ENCODE data around the gene PLXDC2. TPM values are rescaled to one million over a fixed set of nuclear protein-coding genes. Genes with fewer than 3 reads are reported as not detected.

The PLXDC2 gene
- total and polyA plus RNA-seq, 11 donors, result 3.4 to 36.4 (median 17.1) TPM

DNA sequence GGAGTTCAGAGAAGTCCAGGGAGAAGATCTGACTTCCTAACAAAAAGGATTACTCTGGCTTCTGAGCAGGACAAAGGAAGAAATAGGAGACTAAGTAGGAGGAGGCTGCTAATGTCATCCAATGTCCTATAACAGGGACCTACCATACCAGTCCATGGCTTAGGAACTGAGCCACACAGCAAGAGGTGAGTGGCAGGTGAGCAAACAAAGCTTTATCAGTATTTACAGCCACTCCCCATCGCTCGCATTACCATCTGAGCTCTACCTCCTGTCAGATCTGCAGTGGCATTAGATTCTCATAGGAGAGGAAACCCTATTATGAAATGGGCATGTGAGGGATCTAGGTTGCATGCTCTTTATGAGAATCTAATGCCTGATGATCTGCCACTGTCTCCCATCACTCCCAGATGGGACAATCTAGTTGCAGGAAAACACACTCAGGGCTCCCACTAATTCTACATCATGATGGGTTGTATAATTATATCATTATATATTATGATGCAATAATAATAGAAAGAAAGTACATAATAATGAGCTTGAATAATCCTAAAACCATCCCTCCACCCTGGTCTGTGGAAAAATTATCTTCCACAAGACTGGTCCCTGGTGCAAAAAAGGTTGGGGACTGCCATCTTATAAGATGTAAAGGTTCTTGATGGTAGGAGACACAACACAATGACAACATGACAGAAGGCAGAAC is 487.4 kb downstream of the PLXDC2 start:
- WGBS, 4 donors, result 92 to 99% (median 95%) methylated on average over 2 of the region's 2 CpGs
- Histone ChIP-seq H3K4me3 (no peak overlapping the region), H3K4me1 (no peaks in the 10 kb centered on the region), H3K27ac (no peak overlapping the region), H3K36me3 (no peaks in the 10 kb centered on the region), H3K9me3 (peaks cover 0 to 10% (median 0%) of the 10 kb centered on the region in 12 donors), H3K27me3 (no peaks in the 10 kb centered on the region)
- no peak for TF ChIP-seq POLR2A (IDR thresholded peaks at IDR 0.05)
- DNase-seq (no peak), ATAC-seq (no peak)
- intact Hi-C loops (cut with DNase I), result no loop called here

DNA sequence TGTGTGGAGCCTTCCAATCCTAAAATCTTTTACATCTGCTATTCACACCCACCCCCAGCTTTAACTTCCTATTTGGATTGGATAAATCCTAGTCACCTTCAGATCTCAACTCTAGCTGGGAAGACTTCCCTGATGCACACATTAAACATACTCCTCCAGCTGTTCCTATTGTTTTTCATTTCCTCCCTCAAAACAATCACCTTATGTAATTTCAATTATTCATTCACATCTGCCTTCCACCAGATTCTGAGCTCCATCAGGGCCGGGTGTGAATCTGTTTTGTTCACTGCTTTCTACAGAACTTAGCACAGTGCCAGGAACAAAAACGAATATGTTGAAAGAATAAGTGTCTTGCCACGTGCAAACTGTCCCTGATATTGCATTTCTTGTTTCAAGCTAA is 497.4 kb downstream of the PLXDC2 start:
- intact Hi-C loops (cut with DNase I), result no loop called here
- ATAC-seq, result peak in 1 of 4 donors; percentile 75
- no peak for DNase-seq
- WGBS, 4 donors, result 39 to 47% (median 41%) methylated on average over 3 of the region's 3 CpGs
- H3K4me3 ChIP-seq, result no peak overlapping the region
- TF ChIP-seq, protein P1, sequence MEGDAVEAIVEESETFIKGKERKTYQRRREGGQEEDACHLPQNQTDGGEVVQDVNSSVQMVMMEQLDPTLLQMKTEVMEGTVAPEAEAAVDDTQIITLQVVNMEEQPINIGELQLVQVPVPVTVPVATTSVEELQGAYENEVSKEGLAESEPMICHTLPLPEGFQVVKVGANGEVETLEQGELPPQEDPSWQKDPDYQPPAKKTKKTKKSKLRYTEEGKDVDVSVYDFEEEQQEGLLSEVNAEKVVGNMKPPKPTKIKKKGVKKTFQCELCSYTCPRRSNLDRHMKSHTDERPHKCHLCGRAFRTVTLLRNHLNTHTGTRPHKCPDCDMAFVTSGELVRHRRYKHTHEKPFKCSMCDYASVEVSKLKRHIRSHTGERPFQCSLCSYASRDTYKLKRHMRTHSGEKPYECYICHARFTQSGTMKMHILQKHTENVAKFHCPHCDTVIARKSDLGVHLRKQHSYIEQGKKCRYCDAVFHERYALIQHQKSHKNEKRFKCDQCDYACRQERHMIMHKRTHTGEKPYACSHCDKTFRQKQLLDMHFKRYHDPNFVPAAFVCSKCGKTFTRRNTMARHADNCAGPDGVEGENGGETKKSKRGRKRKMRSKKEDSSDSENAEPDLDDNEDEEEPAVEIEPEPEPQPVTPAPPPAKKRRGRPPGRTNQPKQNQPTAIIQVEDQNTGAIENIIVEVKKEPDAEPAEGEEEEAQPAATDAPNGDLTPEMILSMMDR (IDR thresholded peaks at IDR 0.05), result no peak
- no peak for TF ChIP-seq POLR2A (IDR thresholded peaks at IDR 0.05)
- H3K27ac ChIP-seq, result no peak overlapping the region
- peaks cover 0 to 17% (median 0%) of the 10 kb centered on the region in 12 donors for H3K4me1 ChIP-seq
- H3K36me3 ChIP-seq, result no peaks in the 10 kb centered on the region
- H3K27me3 ChIP-seq, result no peaks in the 10 kb centered on the region
- peaks cover 0 to 16% (median 0%) of the 10 kb centered on the region in 12 donors for H3K9me3 ChIP-seq

DNA sequence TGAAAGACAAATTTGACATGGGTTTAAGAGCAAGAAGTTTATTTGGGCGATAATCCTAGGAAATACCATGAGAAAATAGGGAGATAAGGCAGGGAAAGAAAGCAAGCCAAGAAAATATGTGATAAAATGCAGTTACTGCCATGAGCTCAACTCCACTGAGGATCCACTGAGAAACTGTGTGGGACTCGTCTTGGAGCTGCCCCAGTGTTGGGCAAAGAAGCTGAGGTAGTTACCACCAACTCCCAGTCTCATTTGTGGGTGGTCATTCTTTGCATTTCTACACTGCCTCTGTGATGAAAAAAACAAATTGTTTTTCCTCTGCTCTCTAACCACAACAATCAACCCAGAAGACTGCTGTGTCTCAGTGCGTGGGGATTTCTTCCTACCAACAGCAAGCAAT is 498.2 kb downstream of the PLXDC2 start:
- intact Hi-C loops (cut with DNase I), result no loop called here
- ATAC-seq, result no peak
- 61 to 75% (median 72%) methylated on average over 3 of the region's 3 CpGs for WGBS, 4 donors

DNA sequence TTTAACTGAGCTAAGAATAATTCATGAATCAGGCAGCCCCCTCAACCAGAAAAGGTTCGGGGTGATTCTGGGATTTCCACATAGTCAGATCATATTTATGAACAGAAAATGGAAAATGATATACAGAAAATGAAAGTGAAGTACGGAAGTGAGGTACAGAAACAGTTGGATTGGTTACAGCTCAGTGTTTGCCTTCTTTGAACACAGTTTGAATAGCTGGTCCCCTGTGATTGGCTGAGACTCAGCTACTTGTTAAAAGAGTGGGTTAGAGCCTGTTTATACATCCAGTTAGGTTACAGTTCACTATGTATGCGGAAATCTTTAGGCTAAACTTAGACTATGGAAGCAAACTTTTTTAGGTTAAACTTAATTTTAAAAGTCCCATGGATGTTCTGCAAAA is 511.7 kb downstream of the PLXDC2 start:
- H3K4me1 ChIP-seq, result no peaks in the 10 kb centered on the region
- no peaks in the 10 kb centered on the region for H3K36me3 ChIP-seq
- intact Hi-C loops (cut with DNase I), result no loop called here
- DNase-seq (no peak), ATAC-seq (no peak)
- H3K9me3 ChIP-seq, result peaks cover 0 to 10% (median 2%) of the 10 kb centered on the region in 12 donors
- 89 to 94% (median 92%) methylated on average over 3 of the region's 3 CpGs for WGBS, 4 donors
- TF ChIP-seq POLR2A (IDR thresholded peaks at IDR 0.05), result no peak
- TF ChIP-seq, protein P1 (IDR thresholded peaks at IDR 0.05), result no peak
- H3K27me3 ChIP-seq, result no peaks in the 10 kb centered on the region
- no peak overlapping the region for H3K4me3 ChIP-seq
- no peak overlapping the region for H3K27ac ChIP-seq

More for the DNA sequence above, 498.2 kb downstream of the PLXDC2 start:
- DNase-seq, result no peak
- Histone ChIP-seq H3K4me1 (peaks cover 0 to 17% (median 0%) of the 10 kb centered on the region in 12 donors), H3K27ac (no peak overlapping the region), H3K9me3 (peaks cover 0 to 16% (median 0%) of the 10 kb centered on the region in 12 donors), H3K4me3 (no peak overlapping the region), H3K36me3 (no peaks in the 10 kb centered on the region), H3K27me3 (no peaks in the 10 kb centered on the region)
- no peak for TF ChIP-seq POLR2A (IDR thresholded peaks at IDR 0.05)
- TF ChIP-seq, protein P1 (IDR thresholded peaks at IDR 0.05), result no peak

Data from heart left ventricle (tissue), 16 donors.